ENCODE measurements around the gene KIF3A.

DNA sequence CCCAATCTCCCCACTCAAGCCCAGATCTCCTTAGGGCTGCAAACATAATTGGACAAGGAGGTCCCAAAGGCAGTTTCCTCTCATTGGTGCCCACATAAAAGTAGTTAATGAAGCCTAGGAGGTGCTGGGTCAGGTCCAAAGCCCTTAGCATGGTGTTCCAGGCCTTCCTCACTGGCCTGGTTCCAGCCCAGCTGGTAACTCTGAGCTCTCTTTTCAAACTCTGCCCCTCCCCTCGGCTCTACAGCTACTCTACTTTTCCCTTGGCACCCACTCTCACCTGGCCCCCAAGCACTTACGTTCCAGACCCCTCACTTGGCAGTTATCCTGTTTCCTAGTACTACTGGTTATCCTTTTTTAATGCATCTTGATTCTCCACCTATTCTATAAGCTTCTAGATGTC, 29.8 kb upstream of the KIF3A start:
- TF ChIP-seq EZH2 (optimal IDR thresholded peaks at IDR 0.05; ENCODE audit: low read depth, low read length), result no peak
- TF ChIP-seq, protein P1, sequence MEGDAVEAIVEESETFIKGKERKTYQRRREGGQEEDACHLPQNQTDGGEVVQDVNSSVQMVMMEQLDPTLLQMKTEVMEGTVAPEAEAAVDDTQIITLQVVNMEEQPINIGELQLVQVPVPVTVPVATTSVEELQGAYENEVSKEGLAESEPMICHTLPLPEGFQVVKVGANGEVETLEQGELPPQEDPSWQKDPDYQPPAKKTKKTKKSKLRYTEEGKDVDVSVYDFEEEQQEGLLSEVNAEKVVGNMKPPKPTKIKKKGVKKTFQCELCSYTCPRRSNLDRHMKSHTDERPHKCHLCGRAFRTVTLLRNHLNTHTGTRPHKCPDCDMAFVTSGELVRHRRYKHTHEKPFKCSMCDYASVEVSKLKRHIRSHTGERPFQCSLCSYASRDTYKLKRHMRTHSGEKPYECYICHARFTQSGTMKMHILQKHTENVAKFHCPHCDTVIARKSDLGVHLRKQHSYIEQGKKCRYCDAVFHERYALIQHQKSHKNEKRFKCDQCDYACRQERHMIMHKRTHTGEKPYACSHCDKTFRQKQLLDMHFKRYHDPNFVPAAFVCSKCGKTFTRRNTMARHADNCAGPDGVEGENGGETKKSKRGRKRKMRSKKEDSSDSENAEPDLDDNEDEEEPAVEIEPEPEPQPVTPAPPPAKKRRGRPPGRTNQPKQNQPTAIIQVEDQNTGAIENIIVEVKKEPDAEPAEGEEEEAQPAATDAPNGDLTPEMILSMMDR (IDR thresholded peaks at IDR 0.05; ENCODE audit: low read length), result no peak

All from MM.1S (cell line).